Kidney capillary endothelial cell (primary cell): ENCODE data around the gene EFS.
"Not testable (repeated sequence)": the region's sequence is repeated elsewhere in the genome, so short reads cannot be mapped to it uniquely, and the experiment has no call there.

Source experiments
- DNase-seq: peaks from one replicate; pipeline ENCODE4 v3.0.0-alpha.2; 2018; ENCODE audit warnings: low spot score

Gene EFS

GRCh38 chr14:23365036-23365731, at the start of gene EFS:
Gene EFS (minus strand): TSS chr14:23365172. CDS start chr14:23365025, 147 bp downstream.
- no peak for DNase-seq

DNA sequence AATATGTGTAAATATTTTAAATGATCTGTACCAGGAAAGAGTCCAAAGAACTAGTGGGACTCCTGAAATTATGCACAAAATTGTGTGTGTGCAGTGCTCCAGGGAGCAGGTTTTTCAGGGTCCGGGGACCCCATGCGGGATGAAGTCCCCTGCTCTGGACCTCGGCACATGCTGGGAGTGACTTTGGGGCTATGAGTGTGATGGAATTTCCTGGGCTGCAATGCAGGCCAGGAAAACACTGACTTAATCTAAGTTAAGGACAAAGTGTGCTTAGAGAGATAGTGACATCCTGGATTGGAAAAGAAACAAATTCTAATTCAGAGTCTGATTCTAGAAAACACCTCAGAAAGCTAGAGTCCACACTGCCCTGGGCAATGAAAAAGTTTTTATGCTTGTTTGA, 49.3 kb upstream of the EFS start:
- DNase-seq: no peak

DNA sequence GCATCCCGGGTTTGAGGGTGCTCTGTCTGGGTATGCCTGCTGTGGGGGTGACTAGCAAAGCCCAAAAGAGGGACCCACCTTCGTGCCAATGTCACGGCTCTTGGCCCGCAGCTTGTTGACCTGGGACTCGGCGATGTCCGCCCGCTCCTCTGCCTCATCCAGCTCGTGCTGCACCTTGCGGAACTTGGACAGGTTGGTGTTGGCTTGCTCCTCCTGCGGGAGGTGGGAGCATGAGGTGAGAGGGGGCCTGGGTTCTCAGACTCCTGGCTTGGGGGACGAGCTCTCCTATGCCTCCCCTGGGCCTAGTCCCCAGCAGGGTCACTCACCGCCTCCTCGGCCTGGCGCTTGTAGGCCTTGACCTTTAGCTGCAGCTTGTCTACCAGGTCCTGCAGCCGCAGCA, 48.7 kb upstream of the EFS start:
- no peak for DNase-seq

GRCh38 chr14:23411563-23412525, 46.9 kb upstream of the EFS start:
- DNase-seq: no peak

DNA sequence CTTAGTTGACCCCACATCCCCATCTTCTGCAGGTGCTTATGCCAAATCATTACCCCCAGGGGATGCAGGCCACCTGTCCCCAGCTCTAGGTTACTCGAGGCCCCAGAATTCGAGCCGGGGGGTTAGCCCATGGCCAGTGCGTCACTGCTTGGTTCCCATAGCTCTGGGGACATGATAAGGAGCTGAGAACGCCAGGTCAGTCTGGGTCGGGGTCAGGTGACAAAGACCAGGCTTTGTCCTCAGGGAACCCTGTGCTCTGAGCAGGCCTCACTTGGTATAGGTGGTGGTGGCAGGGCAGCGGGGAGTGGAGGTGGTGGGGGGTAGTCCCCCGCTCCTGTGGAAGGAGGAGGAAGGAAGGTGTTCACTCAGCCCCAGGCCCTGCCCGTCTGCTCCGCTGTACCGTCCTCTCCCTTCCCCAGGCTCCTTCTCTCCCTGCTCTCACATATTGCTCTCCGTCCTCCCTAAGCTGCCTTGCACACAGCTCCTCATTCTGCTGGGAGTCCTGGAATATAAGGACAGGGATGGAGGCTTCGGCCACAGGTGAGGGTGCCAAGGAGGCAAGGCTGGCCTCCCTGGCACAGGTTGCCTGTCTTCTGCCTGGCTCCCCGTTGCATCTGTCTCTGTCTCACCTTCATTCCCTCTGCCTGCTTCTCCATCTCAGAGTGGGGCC, 45.1 kb upstream of the EFS start:
- DNase-seq: no peak

- DNase-seq: no peak
Measured at GRCh38 chr14:23409475-23409874, 44.5 kb upstream of the EFS start.

GRCh38 chr14:23408307-23408630, 43.3 kb upstream of the EFS start:
- DNase-seq: no peak

DNA sequence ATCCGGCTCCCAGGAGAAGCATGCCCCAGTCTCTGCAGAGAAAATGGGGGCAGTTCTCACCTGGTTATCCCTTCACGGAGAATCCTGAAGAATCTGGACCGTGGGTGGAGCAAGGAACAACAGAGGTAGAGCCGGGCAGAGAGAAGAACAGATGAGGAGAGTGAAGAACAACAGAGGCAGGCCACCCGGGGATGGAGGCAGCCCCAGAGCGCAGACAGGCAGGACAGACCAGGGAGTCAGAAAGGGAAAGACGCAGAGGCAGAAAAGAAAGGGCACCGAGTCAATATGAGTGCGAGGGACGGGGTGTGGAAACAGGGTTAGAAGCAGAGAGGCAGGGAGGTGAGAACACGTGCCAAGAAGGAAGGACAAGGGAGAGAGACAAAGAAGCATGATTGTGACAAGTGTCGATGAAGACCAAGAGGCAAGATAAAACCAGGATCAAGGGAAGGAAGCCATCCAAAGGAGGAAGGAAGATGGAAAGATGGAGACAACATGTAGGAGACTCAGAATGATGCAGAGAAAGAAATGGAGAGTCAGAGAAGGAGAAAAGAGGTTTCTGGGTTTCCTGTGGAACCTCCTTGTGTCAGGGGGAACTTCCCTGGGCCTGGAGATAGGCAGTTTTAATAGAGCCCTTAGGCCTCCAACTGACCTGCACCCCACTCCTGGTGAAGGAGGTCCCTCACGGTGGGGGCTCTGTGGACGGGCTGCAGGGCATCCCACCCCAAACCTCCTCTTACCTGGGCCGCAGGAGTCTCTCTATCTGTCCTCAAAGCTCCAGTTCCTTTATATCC, 42.7 kb upstream of the EFS start, which contains the start of gene MYH6:
Gene MYH6 (minus strand): TSS at position 758 of the 791 bp plus-strand sequence. CDS start 1,050 bp downstream, outside the sequence.
- DNase-seq: no peak

DNA sequence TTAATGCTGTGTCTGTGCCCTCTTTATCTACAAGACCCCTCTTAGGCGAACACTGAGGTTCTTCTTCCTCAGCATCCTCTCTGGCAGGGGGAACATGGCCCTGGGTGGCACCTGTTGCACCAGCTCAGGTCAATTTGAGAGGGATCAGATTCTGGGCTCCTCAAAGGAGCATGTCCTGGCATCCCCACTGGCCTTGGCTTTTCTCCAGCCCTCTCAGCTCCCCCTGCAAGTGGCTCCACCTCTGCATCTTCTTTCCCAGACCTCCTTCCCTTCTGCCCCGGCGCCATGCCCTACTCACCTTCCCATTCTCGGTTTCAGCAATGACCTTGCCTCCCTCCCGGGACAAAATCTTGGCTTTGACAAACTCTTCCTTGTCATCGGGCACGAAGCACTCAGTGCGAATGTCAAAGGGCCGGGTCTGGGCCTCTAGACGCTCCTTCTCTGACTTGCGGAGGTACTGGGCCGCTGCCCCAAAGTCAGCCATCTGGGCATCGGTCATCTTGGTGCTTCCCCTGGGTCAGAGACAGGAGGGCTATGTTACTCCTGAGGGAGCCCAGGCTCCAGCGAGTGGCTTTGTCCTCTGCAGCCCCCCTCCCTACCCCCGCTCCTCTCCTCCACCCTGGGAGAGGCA, 41.9 kb upstream of the EFS start:
- DNase-seq: no peak

DNA sequence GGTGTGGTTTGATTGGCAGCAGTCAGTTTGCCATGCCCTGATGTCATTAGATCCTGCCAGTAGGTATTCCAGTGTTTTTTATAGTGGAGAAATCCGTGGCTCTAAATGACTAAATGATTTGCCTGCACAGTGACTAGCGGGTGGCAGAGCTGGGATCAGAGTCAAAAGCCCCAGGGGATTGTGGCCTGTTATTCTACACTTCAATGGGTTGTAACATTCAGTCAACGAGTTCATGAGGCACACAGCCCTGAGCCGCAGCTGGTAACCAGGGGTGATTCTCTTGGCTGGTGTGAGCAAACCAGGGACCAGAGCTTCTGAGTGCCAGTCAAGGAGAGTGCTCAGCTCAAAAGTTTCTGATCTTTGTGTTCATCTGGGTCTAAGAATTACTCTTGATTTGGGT, 41.3 kb upstream of the EFS start:
- no peak for DNase-seq

DNA sequence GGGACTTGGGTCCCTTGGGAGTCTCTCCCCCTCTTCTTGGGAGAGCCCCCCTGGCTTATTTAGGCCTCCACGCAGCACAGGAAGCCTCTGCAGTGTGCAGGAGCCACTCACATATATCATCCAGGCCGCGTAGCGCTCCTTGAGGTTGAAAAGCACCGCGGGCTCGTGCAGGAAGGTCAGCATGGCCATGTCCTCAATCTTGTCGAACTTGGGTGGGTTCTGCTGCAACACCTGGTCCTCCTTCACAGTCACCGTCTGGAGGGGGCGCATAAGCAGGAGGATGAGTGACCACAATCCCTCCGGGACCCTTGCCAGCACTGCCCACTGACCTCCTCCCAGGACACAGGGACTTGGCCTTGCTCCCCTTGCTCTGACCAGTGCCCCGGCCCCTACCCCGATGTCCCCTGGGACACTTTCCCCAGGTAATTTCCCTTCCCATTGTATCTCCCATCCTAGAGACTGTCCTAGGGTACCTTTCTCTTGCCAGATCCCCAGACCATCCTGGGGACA, 40.6 kb upstream of the EFS start:
- DNase-seq: no peak

DNA sequence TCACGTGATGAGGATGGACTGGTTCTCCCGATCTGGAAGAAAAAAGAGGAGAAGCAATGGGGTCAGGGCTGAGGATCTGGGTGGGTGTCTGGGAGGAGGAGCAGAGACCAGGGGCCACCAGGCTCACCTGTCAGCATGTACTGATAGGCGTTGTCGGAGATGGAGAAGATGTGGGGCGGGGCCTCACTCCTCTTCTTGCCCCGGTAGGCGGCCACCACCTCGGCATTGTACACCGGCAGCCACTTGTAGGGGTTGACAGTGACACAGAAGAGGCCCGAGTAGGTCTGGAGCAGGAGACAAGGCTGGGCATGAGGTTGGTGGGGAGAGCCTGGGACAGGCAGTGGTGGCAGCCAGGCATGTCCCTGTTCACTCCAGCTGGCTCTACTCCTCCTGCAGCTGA, 40.1 kb upstream of the EFS start:
- DNase-seq: no peak

- no peak for DNase-seq
Measured at GRCh38 chr14:23404331-23404900, 39.4 kb upstream of the EFS start.

- DNase-seq: no peak
Measured at GRCh38 chr14:23403908-23404307, 38.9 kb upstream of the EFS start.

- DNase-seq: no peak
Measured at GRCh38 chr14:23403139-23403438, 38.1 kb upstream of the EFS start.

DNA sequence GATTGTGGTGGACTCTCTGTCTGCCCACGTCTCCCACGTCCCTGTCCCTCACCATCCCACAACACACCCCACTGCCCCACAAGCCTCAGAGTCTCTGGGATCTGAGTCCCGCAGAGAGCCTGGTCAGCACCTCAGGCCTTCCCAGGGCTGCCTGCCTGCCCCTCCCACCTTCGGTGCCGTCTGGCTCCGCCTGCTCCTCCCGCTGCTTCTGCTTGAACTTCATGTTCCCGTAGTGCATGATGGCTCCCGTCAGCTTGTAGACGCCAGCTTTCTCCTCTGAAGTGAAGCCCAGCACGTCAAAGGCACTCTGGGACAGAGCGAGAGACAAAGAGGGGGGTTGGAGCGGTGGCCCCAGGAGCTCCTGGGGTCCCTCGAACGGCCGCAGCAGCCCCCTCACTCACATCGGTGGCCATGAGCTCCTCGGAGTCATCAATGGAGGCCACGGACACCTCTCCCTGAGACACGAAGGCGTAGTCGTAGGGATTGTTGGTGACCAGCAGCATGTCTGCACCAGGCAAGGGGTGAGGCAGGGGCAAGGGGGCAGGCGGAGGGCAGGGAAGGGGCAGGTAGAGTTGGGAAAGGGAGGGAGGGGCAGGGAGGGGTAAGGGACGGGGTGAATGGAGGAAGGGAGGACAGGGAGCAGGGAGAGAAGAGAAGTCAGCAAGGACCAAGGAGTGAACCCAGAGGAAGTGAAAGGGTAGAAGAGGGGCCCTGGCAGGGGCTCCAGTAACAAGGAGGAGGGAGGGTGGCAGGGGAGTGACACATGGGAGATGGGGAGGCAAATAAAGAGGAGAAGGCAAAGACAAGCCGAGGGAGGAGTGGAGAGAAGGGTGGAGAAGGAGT, 37.5 kb upstream of the EFS start:
- DNase-seq: no peak

DNA sequence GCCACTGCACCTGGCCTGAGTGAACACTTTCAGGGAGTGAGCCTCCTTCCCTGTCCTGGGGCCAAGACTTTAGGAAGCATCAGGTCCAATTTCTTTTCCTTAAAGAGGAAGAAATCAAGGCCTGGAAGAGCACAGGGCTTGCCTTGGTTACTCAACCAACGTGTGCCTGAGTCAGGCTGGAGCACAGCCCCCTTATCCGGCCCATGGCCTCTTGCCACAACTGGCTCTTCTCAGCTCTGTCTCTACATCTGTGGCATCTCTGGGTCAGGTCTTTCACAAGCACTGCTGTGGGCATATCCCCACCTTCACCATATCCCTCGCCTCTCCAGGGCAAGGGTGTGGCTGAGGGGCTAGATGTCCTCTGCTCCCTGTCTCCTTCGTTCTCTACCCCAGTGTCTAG, 36.3 kb upstream of the EFS start:
- no peak for DNase-seq

GRCh38 chr14:23400496-23401149, 35.7 kb upstream of the EFS start:
- not testable (repeated sequence) for DNase-seq

- DNase-seq: no peak
Measured at GRCh38 chr14:23399591-23399990, 34.6 kb upstream of the EFS start.

DNA sequence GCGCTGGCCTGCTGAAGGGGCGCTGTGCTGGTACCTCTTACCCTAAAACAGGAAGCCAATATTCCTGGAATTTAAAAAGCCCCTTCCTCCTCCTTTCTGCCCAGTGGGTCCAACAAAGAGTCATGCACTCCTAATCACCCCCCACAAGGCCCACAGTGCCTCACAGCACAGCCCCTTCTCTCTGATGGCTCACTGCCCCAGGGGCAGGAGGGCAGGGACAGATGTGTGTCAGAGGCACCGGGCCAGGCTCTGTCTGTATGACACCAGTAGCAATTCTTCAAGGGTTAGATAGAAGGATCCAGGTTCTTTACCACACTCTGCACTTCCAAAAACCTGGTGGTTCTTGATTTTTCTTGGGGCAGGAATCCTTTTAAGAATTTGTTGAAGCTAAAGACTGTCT, 34.2 kb upstream of the EFS start:
- no peak for DNase-seq
